GM12878 (cell line): ENCODE results near the gene JCHAIN.

Experiments used
- ATF2 ChIP-seq: IDR thresholded peaks from 2 replicates; pipeline ENCODE4 v1.6.1; 2012; ENCODE audit warnings: low read length, inconsistent platforms
- BCLAF1 ChIP-seq: fragments of 450-650 bp; IDR thresholded peaks from 2 replicates; pipeline ENCODE4 v1.6.1; 2017; ENCODE audit warnings: antibody characterized with exemption, mild to moderate bottlenecking, moderate library complexity
- CEBPB ChIP-seq, 2 experiments: fragments of 150-350 bp in 1 of 2; IDR thresholded peaks; 2 replicates each; pipeline ENCODE4 v1.6.1; 2012 to 2014; ENCODE audit warnings: low read depth in 2 of 2, low read length in 2 of 2, borderline replicate concordance in 1 of 2, inconsistent platforms in 1 of 2
- CTCF ChIP-seq, 3 experiments: IDR thresholded peaks in 2 of 3; conservative IDR thresholded peaks in 1 of 3; 2 replicates each; pipeline ENCODE4 v1.5.1; 2011; ENCODE audit warnings: low read depth in 3 of 3, low read length in 3 of 3, mild to moderate bottlenecking in 3 of 3, control low read depth in 2 of 3, moderate library complexity in 2 of 3, inconsistent platforms in 1 of 3, mixed read lengths in 1 of 3; ENCODE audit not compliant: control insufficient read depth in 2 of 3, insufficient read depth in 1 of 3; ENCODE audit errors: extremely low read depth in 1 of 3
- EGR1 ChIP-seq, 2 experiments: IDR thresholded peaks; 1 replicate in 1 of 2; 2 replicates in 1 of 2; pipeline ENCODE4 v1.6.1; 2011 to 2012; ENCODE audit warnings: low read depth in 2 of 2, low read length in 2 of 2, borderline replicate concordance in 1 of 2, mild to moderate bottlenecking in 1 of 2, moderate library complexity in 1 of 2
- EP300 ChIP-seq, 2 experiments: fragments of 150-350 bp in 1 of 2; IDR thresholded peaks; 2 replicates each; pipeline ENCODE4 v1.6.1; 2011 to 2012; ENCODE audit warnings: low read depth in 2 of 2, low read length in 2 of 2, borderline replicate concordance in 1 of 2, improper control_type of control experiment in 1 of 2, inconsistent platforms in 1 of 2; ENCODE audit not compliant: control insufficient read depth in 1 of 2
- MYC ChIP-seq: IDR thresholded peaks from 2 replicates; pipeline ENCODE4 v1.6.1; 2011; ENCODE audit warnings: mild to moderate bottlenecking, low read length, moderate library complexity, inconsistent platforms; ENCODE audit not compliant: insufficient read depth, insufficient replicate concordance, insufficient read length, severe bottlenecking
- NFYA ChIP-seq: IDR thresholded peaks from 2 replicates; pipeline ENCODE4 v1.6.1; 2011; ENCODE audit warnings: low read depth, mild to moderate bottlenecking, low read length, improper control_type of control experiment, borderline replicate concordance
- POLR2A ChIP-seq: IDR thresholded peaks from 2 replicates; pipeline ENCODE4 v1.6.1; 2011; ENCODE audit warnings: low read depth, mild to moderate bottlenecking, low read length
- RCOR1 ChIP-seq: conservative IDR thresholded peaks from 2 replicates; pipeline ENCODE4 v1.6.1; 2012; ENCODE audit warnings: low read depth, low read length, improper control_type of control experiment
- SIN3A ChIP-seq: IDR thresholded peaks from 2 replicates; pipeline ENCODE4 v1.6.1; 2012; ENCODE audit warnings: low read depth, low read length, improper control_type of control experiment
- SUZ12 ChIP-seq: fragments of 200-600 bp; sonication (generic); IDR thresholded peaks from one replicate; pipeline ENCODE4 v1.6.1; 2018; ENCODE audit warnings: antibody characterized with exemption, mild to moderate bottlenecking; ENCODE audit not compliant: unreplicated experiment
- TCF12 ChIP-seq: IDR thresholded peaks from 2 replicates; pipeline ENCODE4 v1.6.1; 2011; ENCODE audit warnings: low read depth, mild to moderate bottlenecking, low read length
- TF ChIP-seq, protein P1 (sequence below): IDR thresholded peaks from 2 replicates; pipeline ENCODE4 v1.6.1; 2012; ENCODE audit warnings: mild to moderate bottlenecking, low read depth, low read length

GRCh38 chr4:70619778-70620177, 46.5 kb downstream of the JCHAIN start:
- TF ChIP-seq RCOR1 (no peak), POLR2A (no peak), CTCF (IDR thresholded peaks at IDR 0.05 in 2 of 3, conservative IDR thresholded peaks at IDR 0.05 in 1 of 3; ENCODE audit: control insufficient read depth in 2 of 3, extremely low read depth in 1 of 3, insufficient read depth in 1 of 3, low read depth in 3 of 3, low read length in 3 of 3) (no peak), SUZ12 (no peak), ATF2 (no peak), EP300 (IDR thresholded peaks at IDR 0.05; ENCODE audit: borderline replicate concordance in 1 of 2, control insufficient read depth in 1 of 2, low read depth in 2 of 2, low read length in 2 of 2) (no peak), NFYA (no peak), CEBPB (IDR thresholded peaks at IDR 0.05; ENCODE audit: borderline replicate concordance in 1 of 2, low read depth in 2 of 2, low read length in 2 of 2) (no peak), SIN3A (no peak), BCLAF1 (no peak), TCF12 (no peak), MYC (no peak), EGR1 (IDR thresholded peaks at IDR 0.05; ENCODE audit: borderline replicate concordance in 1 of 2, low read depth in 2 of 2, low read length in 2 of 2) (no peak)
- TF ChIP-seq, protein P1, sequence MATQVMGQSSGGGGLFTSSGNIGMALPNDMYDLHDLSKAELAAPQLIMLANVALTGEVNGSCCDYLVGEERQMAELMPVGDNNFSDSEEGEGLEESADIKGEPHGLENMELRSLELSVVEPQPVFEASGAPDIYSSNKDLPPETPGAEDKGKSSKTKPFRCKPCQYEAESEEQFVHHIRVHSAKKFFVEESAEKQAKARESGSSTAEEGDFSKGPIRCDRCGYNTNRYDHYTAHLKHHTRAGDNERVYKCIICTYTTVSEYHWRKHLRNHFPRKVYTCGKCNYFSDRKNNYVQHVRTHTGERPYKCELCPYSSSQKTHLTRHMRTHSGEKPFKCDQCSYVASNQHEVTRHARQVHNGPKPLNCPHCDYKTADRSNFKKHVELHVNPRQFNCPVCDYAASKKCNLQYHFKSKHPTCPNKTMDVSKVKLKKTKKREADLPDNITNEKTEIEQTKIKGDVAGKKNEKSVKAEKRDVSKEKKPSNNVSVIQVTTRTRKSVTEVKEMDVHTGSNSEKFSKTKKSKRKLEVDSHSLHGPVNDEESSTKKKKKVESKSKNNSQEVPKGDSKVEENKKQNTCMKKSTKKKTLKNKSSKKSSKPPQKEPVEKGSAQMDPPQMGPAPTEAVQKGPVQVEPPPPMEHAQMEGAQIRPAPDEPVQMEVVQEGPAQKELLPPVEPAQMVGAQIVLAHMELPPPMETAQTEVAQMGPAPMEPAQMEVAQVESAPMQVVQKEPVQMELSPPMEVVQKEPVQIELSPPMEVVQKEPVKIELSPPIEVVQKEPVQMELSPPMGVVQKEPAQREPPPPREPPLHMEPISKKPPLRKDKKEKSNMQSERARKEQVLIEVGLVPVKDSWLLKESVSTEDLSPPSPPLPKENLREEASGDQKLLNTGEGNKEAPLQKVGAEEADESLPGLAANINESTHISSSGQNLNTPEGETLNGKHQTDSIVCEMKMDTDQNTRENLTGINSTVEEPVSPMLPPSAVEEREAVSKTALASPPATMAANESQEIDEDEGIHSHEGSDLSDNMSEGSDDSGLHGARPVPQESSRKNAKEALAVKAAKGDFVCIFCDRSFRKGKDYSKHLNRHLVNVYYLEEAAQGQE: no peak
